H1 (cell line): ENCODE results near the gene CEP85. TPM values are rescaled to one million over a fixed set of nuclear protein-coding genes. Genes with fewer than 3 reads are reported as not detected.

Source experiments
- CTCF ChIA-PET: fragments of 300-600 bp; sonication (Branson Sonifier 250); formaldehyde crosslinking; loops from one replicate; lab custom pipeline; 2021; ENCODE audit not compliant: partially characterized antibody; lab: Charles Lee
- POLR2A ChIA-PET: fragments of 300-600 bp; sonication (Branson Sonifier 250); formaldehyde crosslinking; loops from one replicate; lab custom pipeline; 2021; ENCODE audit warnings: inconsistent platforms; ENCODE audit not compliant: partially characterized antibody; lab: Charles Lee
- DNase-seq, 2 experiments: peaks; one replicate each; pipeline versions ENCODE4 v3.0.0 to v3.0.0-alpha.2; 2010 to 2022; ENCODE audit warnings: low spot score in 2 of 2, low read depth in 1 of 2, mixed read lengths in 1 of 2
- FAIRE-seq: peaks from 2 replicates; lab custom pipeline; 2011; peaks lifted over from hg19 to GRCh38; lab: Jason Lieb, UNC
- H2AFZ ChIP-seq: 2 replicates; pipeline ENCODE4 v1.8.1; 2012; ENCODE audit warnings: low read length, inconsistent platforms
- H2AK5ac ChIP-seq: 2 replicates; pipeline ENCODE4 v1.6.1; 2013; ENCODE audit warnings: low read depth, low read length
- H2BK120ac ChIP-seq: replicated peaks from 2 replicates; pipeline ENCODE3; 2013; ENCODE audit warnings: low read depth, low read length, inconsistent platforms
- H2BK12ac ChIP-seq: 2 replicates; pipeline ENCODE4 v1.6.1; 2013; ENCODE audit warnings: low read depth, low read length
- H2BK15ac ChIP-seq: 2 replicates; pipeline ENCODE4 v1.6.1; 2013; ENCODE audit warnings: low read length
- H2BK20ac ChIP-seq: 2 replicates; pipeline ENCODE4 v1.6.1; 2013; ENCODE audit warnings: low read length
- H2BK5ac ChIP-seq: 2 replicates; pipeline ENCODE4 v1.6.1; 2013; ENCODE audit warnings: low read depth, low read length
- H3K14ac ChIP-seq: 2 replicates; pipeline ENCODE4 v1.6.1; 2013; ENCODE audit warnings: inconsistent platforms; ENCODE audit not compliant: insufficient read length
- H3K18ac ChIP-seq: 2 replicates; pipeline ENCODE4 v1.6.1; 2013; ENCODE audit warnings: low read length; ENCODE audit errors: extremely low read depth
- H3K23ac ChIP-seq: 2 replicates; pipeline ENCODE4 v1.6.1; 2013; ENCODE audit warnings: inconsistent platforms; ENCODE audit not compliant: insufficient read length
- H3K23me2 ChIP-seq: 2 replicates; pipeline ENCODE4 v1.6.1; 2013; ENCODE audit warnings: low read depth, low read length
- H3K27ac ChIP-seq: 2 replicates; pipeline ENCODE4 v1.6.1; 2011; ENCODE audit warnings: low read depth, low read length, inconsistent platforms
- H3K27me3 ChIP-seq, 4 experiments: replicated peaks in 1 of 4; 1 replicate in 1 of 4; 2 replicates in 3 of 4; pipeline versions ENCODE4 v1.6.1 to v1.8.1; 2011 to 2013; ENCODE audit warnings: low read length in 3 of 4, mild to moderate bottlenecking in 3 of 4, inconsistent platforms in 2 of 4, mixed read lengths in 2 of 4, moderate library complexity in 1 of 4; ENCODE audit not compliant: control insufficient read depth in 3 of 4, insufficient read depth in 3 of 4; ENCODE audit errors: extremely low read depth in 1 of 4
- H3K36me3 ChIP-seq, 4 experiments: 2 replicates each; pipeline versions ENCODE4 v1.6.1 to v1.8.1; 2011 to 2013; ENCODE audit warnings: mild to moderate bottlenecking in 4 of 4, low read length in 3 of 4, moderate library complexity in 2 of 4, control low read depth in 1 of 4, inconsistent platforms in 1 of 4; ENCODE audit not compliant: insufficient read depth in 4 of 4, control insufficient read depth in 2 of 4
- H3K4ac ChIP-seq: replicated peaks from 2 replicates; pipeline ENCODE3; 2013; ENCODE audit warnings: low read length, low read depth, mixed read lengths, inconsistent platforms; ENCODE audit not compliant: insufficient read length
- H3K4me1 ChIP-seq, 4 experiments: replicated peaks in 1 of 4; 1 replicate in 1 of 4; 2 replicates in 3 of 4; pipeline versions ENCODE4 v1.6.1 to v1.8.1; 2011 to 2013; ENCODE audit warnings: low read length in 3 of 4, inconsistent platforms in 2 of 4, mixed read lengths in 1 of 4; ENCODE audit not compliant: insufficient read depth in 4 of 4, control insufficient read depth in 3 of 4
- H3K4me2 ChIP-seq, 2 experiments: 2 replicates each; pipeline versions ENCODE4 v1.6.1 to v1.8.1; 2011 to 2013; ENCODE audit warnings: low read depth in 2 of 2, low read length in 2 of 2, control low read depth in 1 of 2, inconsistent platforms in 1 of 2, mild to moderate bottlenecking in 1 of 2; ENCODE audit not compliant: insufficient read depth in 1 of 2
- H3K4me3 ChIP-seq, 4 experiments: fragments of 200-600, 300-600 bp in 1 of 4; sonication (generic), shearing (Covaris generic), sonication (Bioruptor Twin) in 1 of 4; 2 replicates each; pipeline versions ENCODE4 v1.5.1 to v1.8.1; 2011 to 2016; ENCODE audit warnings: low read length in 4 of 4, low read depth in 3 of 4, control low read depth in 2 of 4, inconsistent platforms in 2 of 4, mild to moderate bottlenecking in 2 of 4, mixed read lengths in 1 of 4, moderate library complexity in 1 of 4; ENCODE audit not compliant: insufficient read depth in 2 of 4; ENCODE audit errors: extremely low read depth in 1 of 4
- H3K56ac ChIP-seq: replicated peaks from 2 replicates; pipeline ENCODE3; 2013; ENCODE audit warnings: low read depth, mild to moderate bottlenecking, mixed read lengths, low read length, inconsistent platforms; ENCODE audit not compliant: insufficient read length
- H3K79me1 ChIP-seq: 2 replicates; pipeline ENCODE4 v1.6.1; 2013; ENCODE audit warnings: low read depth, low read length, control low read depth
- H3K79me2 ChIP-seq, 2 experiments: 2 replicates each; pipeline versions ENCODE4 v1.6.1 to v1.8.1; 2012 to 2013; ENCODE audit warnings: low read length in 2 of 2, mild to moderate bottlenecking in 2 of 2, inconsistent platforms in 1 of 2; ENCODE audit not compliant: insufficient read depth in 2 of 2, control insufficient read depth in 1 of 2
- H3K9ac ChIP-seq, 4 experiments: replicated peaks in 1 of 4; 1 replicate in 1 of 4; 2 replicates in 3 of 4; pipeline versions ENCODE4 v1.6.1 to v1.8.1; 2011 to 2013; ENCODE audit warnings: low read depth in 3 of 4, low read length in 3 of 4, control low read depth in 2 of 4, mild to moderate bottlenecking in 2 of 4, moderate library complexity in 2 of 4, inconsistent platforms in 1 of 4; ENCODE audit errors: extremely low read depth in 1 of 4
- H3K9me3 ChIP-seq, 2 experiments: 2 replicates each; pipeline versions ENCODE4 v1.6.1 to v1.8.1; 2012 to 2013; ENCODE audit warnings: mild to moderate bottlenecking in 2 of 2, moderate library complexity in 2 of 2, control low read depth in 1 of 2, inconsistent platforms in 1 of 2, low read depth in 1 of 2, low read length in 1 of 2, mixed read lengths in 1 of 2; ENCODE audit not compliant: insufficient read depth in 2 of 2
- H4K20me1 ChIP-seq, 2 experiments: replicated peaks in 1 of 2; 2 replicates each; pipeline versions ENCODE3 to v1.8.1; 2011 to 2013; ENCODE audit warnings: inconsistent platforms in 2 of 2, low read length in 2 of 2, mild to moderate bottlenecking in 1 of 2; ENCODE audit not compliant: insufficient read depth in 2 of 2, control insufficient read depth in 1 of 2
- H4K5ac ChIP-seq: 2 replicates; pipeline ENCODE4 v1.6.1; 2013; ENCODE audit warnings: low read length, low read depth, mixed read lengths, inconsistent platforms; ENCODE audit not compliant: insufficient read length
- H4K8ac ChIP-seq: 2 replicates; pipeline ENCODE4 v1.8.0; 2013; ENCODE audit warnings: mild to moderate bottlenecking, moderate library complexity, low read length, inconsistent platforms; ENCODE audit not compliant: insufficient read depth; ENCODE audit errors: extremely low read depth
- H4K91ac ChIP-seq: replicated peaks from 2 replicates; pipeline ENCODE3; 2013; ENCODE audit warnings: low read length, mixed read lengths, inconsistent platforms; ENCODE audit not compliant: insufficient read length
- CHD2 ChIP-seq: IDR thresholded peaks from 2 replicates; pipeline ENCODE4 v1.6.1; 2012; ENCODE audit warnings: low read length, improper control_type of control experiment
- EP300 ChIP-seq, 2 experiments: IDR thresholded peaks; 1 replicate in 1 of 2; 2 replicates in 1 of 2; pipeline ENCODE4 v1.6.1; 2011 to 2012; ENCODE audit warnings: low read depth in 2 of 2, low read length in 2 of 2, mild to moderate bottlenecking in 2 of 2, borderline replicate concordance in 1 of 2, inconsistent platforms in 1 of 2, moderate library complexity in 1 of 2
- HDAC2 ChIP-seq, 2 experiments: fragments of 300-600 bp in 1 of 2; sonication (generic) in 1 of 2; IDR thresholded peaks; 2 replicates each; pipeline ENCODE4 v1.6.1; 2011 to 2012; ENCODE audit warnings: low read depth in 2 of 2, low read length in 2 of 2, mild to moderate bottlenecking in 2 of 2, moderate library complexity in 2 of 2, borderline replicate concordance in 1 of 2, inconsistent platforms in 1 of 2
- HDAC6 ChIP-seq: IDR thresholded peaks from one replicate; pipeline ENCODE4 v1.7.1; 2012; ENCODE audit warnings: low read depth, mild to moderate bottlenecking, inconsistent platforms, low read length, moderate library complexity
- MAFK ChIP-seq: IDR thresholded peaks from 2 replicates; pipeline ENCODE4 v1.6.1; 2012; ENCODE audit warnings: low read depth, mild to moderate bottlenecking, improper control_type of control experiment, low read length
- PHF8 ChIP-seq: fragments of 200-600 bp; sonication (generic); conservative IDR thresholded peaks from 2 replicates; pipeline ENCODE4 v1.7.1; 2012; ENCODE audit warnings: low read depth, mild to moderate bottlenecking, inconsistent platforms, low read length, moderate library complexity
- POU5F1 ChIP-seq: IDR thresholded peaks from 2 replicates; pipeline ENCODE4 v1.6.1; 2011; ENCODE audit warnings: low read depth, mild to moderate bottlenecking, low read length, moderate library complexity
- RBBP5 ChIP-seq: IDR thresholded peaks from 2 replicates; pipeline ENCODE4 v1.7.1; 2012; ENCODE audit warnings: low read depth, mild to moderate bottlenecking, inconsistent platforms, low read length, moderate library complexity, borderline replicate concordance
- RNF2 ChIP-seq: fragments of 200-900, 300-1000 bp; sonication (generic); IDR thresholded peaks from 2 replicates; pipeline ENCODE4 v1.7.1; 2016; ENCODE audit warnings: borderline replicate concordance, low read depth, mild to moderate bottlenecking, antibody characterized with exemption, low read length; ENCODE audit not compliant: poor library complexity, severe bottlenecking; ENCODE audit errors: missing control alignments
- SAP30 ChIP-seq: fragments of 300-600 bp; sonication (generic); IDR thresholded peaks from 2 replicates; pipeline ENCODE4 v1.7.1; 2012; ENCODE audit warnings: low read length, moderate library complexity, mild to moderate bottlenecking, inconsistent platforms; ENCODE audit not compliant: insufficient read depth, insufficient replicate concordance
- WGBS, 2 experiments: shearing (Covaris generic) in 1 of 2; methylation state at CpG; one replicate each; pipeline versions ENCODE4 v1.1.6 to v1.1.7; 2013 to 2015; ENCODE audit warnings: low lambda C conversion rate in 2 of 2, mixed read lengths in 2 of 2, inconsistent platforms in 1 of 2, low coverage in 1 of 2, missing lambda C conversion rate in 1 of 2; ENCODE audit not compliant: insufficient replicate concordance in 2 of 2, insufficient coverage in 1 of 2, insufficient read length in 1 of 2; ENCODE audit errors: extremely low coverage in 1 of 2, missing lambda C conversion rate in 1 of 2; 5-methylcytosine and 5-hydroxymethylcytosine counted together
- polyA plus RNA-seq, 7 experiments: library from polyadenylated mRNA; depleted of rRNA in 3 of 7; stranded (reverse) in 5 of 7; unstranded in 2 of 7; fragments of >200 nt in 5 of 7; fragments of 200-250 nt in 2 of 7; gene quantifications; 1 replicate in 5 of 7; 2 replicates in 1 of 7; 4 replicates in 1 of 7; pipeline versions ENCODE4 v1.2.1 to v1.2.3, GENCODE V29; 2011 to 2013; ENCODE audit warnings: missing spikeins in 2 of 7, mixed read lengths in 2 of 7
- total RNA-seq: library from RNA; stranded (reverse); fragmentation: NEBNext Ultra II Directional; extraction: Animal tissue kit (Norgen Biotek cat#: 25700); gene quantifications from 2 replicates; pipeline ENCODE4 v1.2.1, GENCODE V29; 2021
- TF ChIP-seq, protein P1 (sequence below): IDR thresholded peaks from 2 replicates; pipeline ENCODE4 v1.6.1; 2012; ENCODE audit warnings: inconsistent platforms

The CEP85 gene
- total and polyA plus RNA-seq, 2 of the 8 experiments (the other 6 are each of a cell fraction or from before 2014, with no cell fraction given) = 40.4 to 43.7 TPM

DNA sequence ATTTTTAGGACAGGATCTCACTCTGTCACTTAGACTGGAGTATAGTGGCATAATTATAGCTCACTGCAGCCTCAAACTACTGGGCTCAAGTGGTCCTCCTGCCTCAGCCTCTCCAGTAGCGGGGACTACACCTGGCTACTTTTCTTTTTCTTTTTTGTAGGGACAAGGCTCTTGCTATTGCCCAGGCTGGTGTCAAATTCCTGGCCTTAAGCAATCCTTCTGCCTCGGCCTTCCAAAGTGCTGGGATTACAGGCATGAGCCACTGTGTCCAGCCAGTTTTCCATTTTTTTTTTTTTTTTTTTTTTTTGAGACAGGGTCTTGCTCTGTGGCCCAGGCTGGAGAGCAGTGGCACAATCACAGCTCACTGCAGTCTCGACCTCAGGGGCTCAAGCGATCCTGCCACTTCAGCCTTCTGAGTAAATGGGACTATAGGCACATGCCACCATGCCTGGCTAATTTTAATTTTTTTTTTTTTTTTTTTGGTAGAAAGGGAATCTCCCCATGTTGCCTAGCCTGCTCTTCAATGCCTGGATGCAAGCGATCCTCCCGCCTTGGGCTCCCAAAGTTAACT is 20.6 kb upstream of the CEP85 start:
- Histone ChIP-seq H3K4ac (no peak overlapping the region), H3K27me3 (no peaks in the 10 kb centered on the region), H2BK15ac (no peak overlapping the region), H2BK5ac (no peak overlapping the region), H3K23me2 (no peaks in the 10 kb centered on the region), H2BK12ac (no peak overlapping the region), H2AFZ (no peak overlapping the region), H2AK5ac (no peak overlapping the region), H2BK20ac (no peak overlapping the region), H4K91ac (no peak overlapping the region), H3K23ac (no peak overlapping the region), H3K9ac (no peak overlapping the region), H4K8ac (no peak overlapping the region), H3K14ac (no peak overlapping the region), H3K18ac (no peak overlapping the region), H2BK120ac (no peak overlapping the region), H3K79me2 (no peaks in the 10 kb centered on the region), H3K4me2 (no peak overlapping the region), H3K56ac (no peak overlapping the region), H3K4me1 (no peaks in the 10 kb centered on the region), H3K36me3 (no peaks in the 10 kb centered on the region), H3K4me3 (no peak overlapping the region), H3K79me1 (no peaks in the 10 kb centered on the region), H4K20me1 (no peaks in the 10 kb centered on the region), H3K27ac (no peak overlapping the region), H4K5ac (no peak overlapping the region), H3K9me3 (no peaks in the 10 kb centered on the region)
- 91% methylated on average over 4 of the region's 6 CpGs; no CpG with 5 or more reads in 1 of the 2 experiments for WGBS, 2 experiments
- POLR2A ChIA-PET = interaction anchor here (0.7 kb wide), 2 partner anchors 25 to 209 kb away, joined by 3 to 4 read pairs; no protein-coding TSS in a partner anchor
- DNase-seq (no peak), FAIRE-seq (no peak)
- CTCF ChIA-PET = interaction anchor here (0.6 to 1.3 kb wide), 2 partner anchors 22 to 393 kb away, joined by 3 to 5 read pairs; no protein-coding TSS in a partner anchor
- TF ChIP-seq, protein P1, sequence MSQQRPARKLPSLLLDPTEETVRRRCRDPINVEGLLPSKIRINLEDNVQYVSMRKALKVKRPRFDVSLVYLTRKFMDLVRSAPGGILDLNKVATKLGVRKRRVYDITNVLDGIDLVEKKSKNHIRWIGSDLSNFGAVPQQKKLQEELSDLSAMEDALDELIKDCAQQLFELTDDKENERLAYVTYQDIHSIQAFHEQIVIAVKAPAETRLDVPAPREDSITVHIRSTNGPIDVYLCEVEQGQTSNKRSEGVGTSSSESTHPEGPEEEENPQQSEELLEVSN = no peak
- TF ChIP-seq CHD2 = no peak
- no peak for TF ChIP-seq HDAC2 (IDR thresholded peaks at IDR 0.05; ENCODE audit: borderline replicate concordance in 1 of 2, low read depth in 2 of 2, low read length in 2 of 2)
- no peak for TF ChIP-seq EP300 (IDR thresholded peaks at IDR 0.05; ENCODE audit: borderline replicate concordance in 1 of 2, low read depth in 2 of 2, low read length in 2 of 2)
- no peak for TF ChIP-seq POU5F1
- no peak for TF ChIP-seq HDAC6
- no peak for TF ChIP-seq SAP30
- no peak for TF ChIP-seq PHF8
- no peak for TF ChIP-seq MAFK
- TF ChIP-seq RBBP5 = no peak
- no peak for TF ChIP-seq RNF2
